Fibroblast of lung (primary cell): ENCODE results near the gene DSTYK.

Experiments used
- CTCF ChIP-seq, 2 donors: IDR thresholded peaks in 1 of 2; conservative IDR thresholded peaks in 1 of 2; 1 replicate in 1 of 2; 2 replicates in 1 of 2; pipeline ENCODE4 v1.5.1; 2011 to 2012; ENCODE audit warnings: low read length in 2 of 2, control low read depth in 1 of 2, inconsistent platforms in 1 of 2, low read depth in 1 of 2, mild to moderate bottlenecking in 1 of 2
- EZH2 ChIP-seq: IDR thresholded peaks from 2 replicates; pipeline ENCODE4 v1.5.1; 2012; ENCODE audit warnings: low read length, control low read depth, mild to moderate bottlenecking; ENCODE audit errors: missing control alignments

GRCh38 chr1:205150651-205151428 is 60.7 kb downstream of the DSTYK start:
- TF ChIP-seq CTCF (conservative IDR thresholded peaks at IDR 0.05 in 1 of 2, IDR thresholded peaks at IDR 0.05 in 1 of 2; ENCODE audit: low read depth in 1 of 2, low read length in 2 of 2) (no peak), EZH2 (no peak)
